Measurements from ENCODE around the gene TBCK.
"Not testable (repeated sequence)": the region's sequence is repeated elsewhere in the genome, so short reads cannot be mapped to it uniquely, and the experiment has no call there.

The TBCK gene

DNA sequence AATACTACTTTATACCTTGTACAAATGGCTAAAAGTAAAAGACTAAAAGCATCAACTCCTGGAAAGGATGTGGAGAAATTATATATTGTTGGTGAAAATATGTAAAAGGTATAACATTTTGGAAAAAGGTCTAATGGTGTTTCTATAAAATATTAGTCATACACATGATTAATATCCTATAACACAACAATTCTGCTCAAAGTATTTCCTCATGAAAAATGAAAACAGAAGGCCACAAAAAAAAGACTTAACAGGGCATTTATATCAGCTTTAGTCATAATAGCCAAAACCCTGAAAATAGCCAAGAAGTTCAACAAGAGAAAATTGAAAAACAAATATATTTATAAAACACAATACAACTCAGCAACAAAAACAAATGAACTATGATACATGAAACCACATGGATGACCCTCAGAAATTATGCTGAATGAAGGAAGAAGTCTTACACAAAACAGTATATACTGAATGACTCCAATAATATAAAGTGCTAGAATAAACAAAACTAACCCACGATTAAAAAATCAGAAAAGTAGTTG, 38.8 kb downstream of the TBCK start:
- no peak for DNase-seq

DNA sequence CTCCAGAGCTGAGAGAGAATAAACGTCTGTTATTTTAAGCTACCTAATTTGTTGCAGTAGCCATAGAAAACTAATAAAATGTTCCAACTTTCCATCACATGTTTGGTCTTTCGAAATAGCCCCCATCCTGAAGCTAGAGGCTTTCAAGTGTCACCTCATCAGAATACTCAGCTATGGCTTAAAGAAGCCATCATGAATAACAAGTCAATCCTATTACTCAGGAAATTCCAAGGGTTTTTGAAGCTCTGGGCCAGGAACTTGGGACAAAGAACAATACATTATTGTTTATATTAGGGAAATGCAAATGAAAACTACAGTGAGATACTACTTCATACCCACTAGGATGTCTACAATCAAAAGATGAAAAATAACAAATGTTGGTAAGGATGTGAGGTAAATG, 42.2 kb downstream of the TBCK start:
- DNase-seq, result no peak

DNA sequence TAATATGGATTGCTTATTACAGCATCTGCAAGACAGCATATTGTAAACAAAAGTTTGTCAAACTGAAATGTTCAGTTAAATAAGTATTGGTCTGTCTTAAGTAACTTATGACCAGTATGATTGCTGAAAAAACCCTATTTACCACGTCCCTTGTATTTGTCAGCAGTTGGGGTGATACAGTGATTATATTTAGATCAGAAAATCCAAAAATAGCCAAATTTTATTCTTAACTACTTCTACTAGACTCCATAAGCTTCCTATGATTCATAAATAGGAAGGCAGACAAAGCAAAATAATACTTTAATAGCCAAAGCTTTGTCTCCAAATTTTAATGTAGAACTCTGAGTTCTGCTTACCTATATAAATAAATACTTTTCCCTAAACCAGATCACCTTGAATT, 45.3 kb downstream of the TBCK start:
- no peak for DNase-seq

DNA sequence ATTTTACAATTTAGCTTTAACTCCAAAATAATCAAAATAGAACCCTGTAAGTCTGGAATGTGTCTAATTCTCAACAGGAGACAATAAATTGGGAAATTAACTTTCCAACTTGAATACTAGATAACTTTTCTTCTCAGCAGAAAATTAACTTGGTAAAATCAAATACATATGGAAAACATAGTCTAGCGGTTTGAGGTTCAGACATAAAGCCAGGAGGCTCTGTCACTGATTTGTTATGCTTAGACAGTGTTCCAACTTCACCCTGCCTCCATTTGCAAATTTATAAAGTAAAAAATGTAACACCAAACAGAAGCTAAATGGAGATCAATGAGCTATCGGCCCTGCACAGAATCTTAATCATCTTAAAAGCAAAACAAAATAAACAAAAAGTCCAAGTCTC, 46.3 kb downstream of the TBCK start:
- DNase-seq, result no peak

DNA sequence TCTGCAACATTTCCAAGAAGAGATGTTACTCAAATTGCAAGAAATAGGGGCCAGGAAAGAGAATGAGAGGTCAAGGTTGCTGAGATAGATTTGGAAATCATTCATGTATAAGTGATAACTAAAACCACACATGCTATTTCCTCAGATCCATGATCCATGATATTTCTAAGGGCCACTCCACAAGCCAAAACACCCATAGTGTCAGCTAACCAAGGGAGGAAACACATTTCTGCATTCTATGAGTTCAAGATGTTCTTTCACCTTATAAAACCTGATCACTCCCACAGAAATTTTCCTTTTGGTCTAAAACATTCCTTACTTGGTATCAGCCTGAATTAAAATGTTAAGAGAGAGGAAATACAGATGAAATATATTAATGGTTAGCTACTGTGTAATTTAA, 47.2 kb downstream of the TBCK start:
- DNase-seq, result no peak

DNA sequence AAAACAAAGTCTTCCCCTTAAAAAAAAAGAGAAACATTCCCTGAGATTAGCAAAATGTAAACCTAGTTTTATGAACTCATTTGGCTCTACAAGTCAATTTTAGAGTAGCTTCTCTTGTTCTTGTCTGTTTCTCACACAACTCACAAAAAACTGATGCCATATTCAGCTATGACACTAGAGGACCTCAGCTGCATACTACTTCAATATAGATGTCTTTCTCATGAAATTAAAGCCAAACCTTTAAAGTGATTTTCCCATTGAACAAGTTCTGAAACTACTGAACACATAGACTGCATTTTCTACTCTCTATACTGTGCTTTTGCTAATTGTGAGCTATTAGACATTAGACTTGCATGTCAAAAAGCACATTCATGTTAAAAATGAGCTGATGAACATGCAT, 49.8 kb downstream of the TBCK start:
- DNase-seq, result peak; percentile 1

DNA sequence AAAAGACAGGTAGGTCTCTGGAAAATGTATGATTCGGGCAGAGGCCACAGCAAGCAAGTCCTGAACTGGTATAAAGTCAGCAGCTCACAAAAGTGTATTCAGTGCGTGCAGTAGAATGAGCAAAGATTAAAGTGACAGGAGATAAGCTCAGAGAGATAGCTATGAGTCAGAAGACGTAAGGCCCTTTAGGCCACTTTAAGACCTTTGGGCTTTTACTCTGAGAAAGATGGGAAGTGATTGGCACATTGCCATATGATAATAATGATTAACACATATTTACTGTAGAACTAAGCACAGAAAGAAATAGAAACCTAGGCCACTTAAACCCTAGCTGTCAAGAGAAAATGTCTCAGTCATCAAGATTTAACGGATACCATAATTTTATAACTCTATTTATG, 51.7 kb downstream of the TBCK start:
- no peak for DNase-seq

DNA sequence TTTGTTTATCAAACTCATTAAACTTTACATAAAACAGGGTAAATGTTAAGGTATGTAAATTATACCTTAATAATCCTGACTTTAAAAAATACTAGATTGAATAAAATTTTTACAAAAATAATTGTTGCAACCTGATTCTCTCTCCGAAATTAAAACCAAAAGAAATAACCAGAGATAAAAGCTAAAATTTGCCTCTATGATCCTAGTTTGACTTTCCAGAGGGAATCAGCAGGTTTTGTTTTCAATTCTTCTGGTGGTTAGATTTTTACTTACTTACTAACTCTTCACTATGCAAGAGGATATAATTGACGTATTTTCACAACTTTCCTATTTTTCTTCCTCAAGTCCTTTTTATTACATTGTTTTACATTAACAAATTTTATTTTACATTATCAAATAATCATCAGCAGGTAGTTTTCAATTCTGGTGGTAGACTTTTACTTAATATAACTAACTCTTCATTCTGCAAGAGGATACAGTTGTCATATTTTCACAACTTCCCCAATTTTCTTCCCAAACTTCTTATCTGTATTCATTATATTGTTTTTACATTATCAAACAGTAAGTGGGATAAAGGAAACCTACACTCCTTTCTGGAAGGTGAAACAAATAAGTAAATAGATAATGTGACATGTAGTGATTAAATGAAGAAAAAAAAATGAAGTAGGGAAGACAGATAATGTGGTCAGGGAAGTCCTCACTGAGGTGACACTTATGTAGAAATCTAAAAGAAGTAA, 52.2 kb downstream of the TBCK start:
- no peak for DNase-seq

DNA sequence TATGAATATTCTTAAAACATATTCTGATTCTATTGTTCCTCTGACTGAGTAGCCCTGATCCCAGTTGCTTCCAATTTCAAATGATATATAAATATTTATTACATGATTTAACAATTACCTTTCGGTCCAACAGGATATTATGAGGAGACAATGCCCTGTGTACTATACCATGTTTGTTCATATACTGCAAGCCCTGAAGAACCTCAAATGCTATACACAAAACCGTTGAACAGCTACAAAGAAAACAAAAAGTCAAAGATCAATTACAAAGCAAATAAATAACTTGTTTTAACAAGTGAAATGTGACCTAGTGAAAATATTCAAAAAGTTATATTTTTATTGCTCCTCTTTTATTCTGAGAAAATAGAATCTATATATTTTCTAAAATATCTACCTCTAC, 54.0 kb downstream of the TBCK start:
- DNase-seq, result no peak

DNA sequence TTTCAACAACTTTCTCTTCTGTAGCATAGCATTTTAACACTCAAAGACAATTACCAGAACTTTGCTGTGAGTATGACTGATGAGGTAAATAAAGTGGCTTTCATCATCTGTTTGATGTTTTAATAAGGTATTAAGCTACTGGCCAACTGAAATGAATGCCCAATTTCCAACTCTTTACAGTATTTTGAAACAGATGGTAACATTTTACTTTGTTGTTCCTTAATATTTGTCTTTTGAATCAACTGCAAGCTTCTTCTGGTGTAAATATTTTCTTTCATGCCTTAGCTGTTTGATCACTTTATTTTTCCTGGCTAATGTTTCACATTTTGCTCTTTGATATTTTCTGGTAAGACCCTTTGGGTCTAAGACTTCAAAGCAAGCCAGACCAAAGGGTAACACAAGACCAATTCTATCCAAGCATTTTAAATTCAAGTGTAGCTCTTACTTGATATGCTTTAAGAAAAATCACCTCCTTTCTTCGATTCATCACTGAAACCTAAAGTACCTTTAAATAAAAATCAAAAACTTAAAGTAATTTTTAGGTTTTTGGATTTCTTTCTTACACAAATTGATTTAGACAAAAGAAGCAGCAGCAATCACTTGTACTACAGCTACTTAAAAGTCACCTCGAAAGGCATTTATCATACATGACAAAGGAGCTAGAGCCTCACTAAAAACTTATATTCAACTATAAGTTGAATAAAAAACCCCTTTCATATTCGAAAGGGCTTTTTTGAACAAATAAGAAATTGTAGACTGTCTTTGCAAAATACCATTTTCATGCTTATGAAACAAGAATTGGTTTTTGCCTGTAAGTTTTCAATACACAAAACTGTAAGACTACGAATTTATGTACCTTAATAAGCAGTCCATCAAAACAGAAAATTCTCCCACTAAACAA, 57.6 kb downstream of the TBCK start:
- DNase-seq, result no peak

DNA sequence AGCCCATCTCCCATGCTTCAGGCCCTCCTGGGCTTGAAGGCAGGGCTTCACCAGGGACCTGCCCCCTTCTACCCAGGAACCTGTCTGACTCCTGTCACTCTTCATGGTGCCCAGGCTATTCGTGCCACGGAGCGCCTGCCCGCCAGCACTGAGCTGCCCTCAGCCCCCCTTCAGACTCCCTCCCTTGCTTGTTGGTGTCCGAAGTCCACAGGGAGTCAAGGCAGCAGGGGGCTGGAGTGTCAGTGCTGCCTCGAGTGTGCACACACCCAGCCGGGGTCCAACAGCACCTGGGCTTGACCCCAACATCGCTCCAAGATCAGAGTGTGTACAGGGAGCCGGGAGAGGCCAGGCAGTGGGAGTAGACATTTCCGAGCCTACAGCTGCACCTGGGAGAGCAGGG, 59.8 kb downstream of the TBCK start:
- no peak for DNase-seq

DNA sequence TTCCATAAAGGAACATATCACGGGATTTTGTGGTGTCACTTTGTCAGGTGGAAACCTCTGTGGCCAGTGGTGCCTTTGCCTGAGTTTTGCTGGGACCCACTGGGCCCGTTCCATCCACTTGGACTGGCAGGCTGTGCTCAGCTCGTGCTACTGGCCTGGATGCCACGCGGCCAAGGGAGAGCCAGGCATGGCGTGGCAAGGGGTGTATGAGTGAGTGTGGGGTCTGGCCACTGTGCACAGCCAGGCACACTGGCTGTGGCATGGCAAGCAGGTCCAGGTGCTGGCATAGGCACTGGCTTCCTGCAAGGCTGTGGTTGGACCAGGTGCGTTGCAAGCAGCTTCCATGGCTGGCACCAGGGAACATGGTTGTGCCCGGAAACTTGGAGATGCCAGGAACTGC, 60.8 kb downstream of the TBCK start:
- no peak for DNase-seq

DNA sequence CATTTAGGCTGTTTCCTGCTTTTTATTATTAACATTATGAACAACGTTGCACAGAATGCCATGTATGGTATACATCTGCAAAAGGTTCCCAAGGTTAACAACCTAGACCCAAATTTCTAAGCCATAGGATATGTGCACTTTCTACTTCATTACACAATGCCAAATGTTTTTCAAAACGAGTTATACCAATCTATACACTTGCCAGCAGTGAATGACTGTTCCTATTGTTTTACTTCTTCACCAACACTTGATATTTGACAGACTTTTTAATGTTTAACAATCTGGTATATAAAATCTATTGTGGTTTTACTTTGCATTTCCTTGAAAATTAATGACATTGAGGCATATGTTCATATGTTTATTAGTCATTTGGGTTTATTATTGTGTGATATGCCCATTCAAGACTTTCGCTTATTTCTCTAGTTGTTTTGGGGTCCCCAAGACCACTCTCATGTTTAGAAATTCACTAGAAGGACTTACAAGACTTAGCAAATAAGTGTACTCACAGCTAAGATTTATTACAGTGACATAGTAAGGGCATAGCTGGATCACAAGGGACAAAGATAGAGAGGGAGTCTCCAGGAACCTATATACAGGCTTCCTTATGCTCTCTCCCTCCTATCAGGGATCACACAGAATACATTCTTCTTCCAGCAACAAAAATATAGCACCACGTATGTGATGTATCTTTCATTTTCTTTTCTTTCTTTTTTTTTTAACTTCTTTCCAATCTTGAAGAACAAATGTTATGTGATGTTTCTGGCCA, 62.5 kb downstream of the TBCK start:
- no peak for DNase-seq

DNA sequence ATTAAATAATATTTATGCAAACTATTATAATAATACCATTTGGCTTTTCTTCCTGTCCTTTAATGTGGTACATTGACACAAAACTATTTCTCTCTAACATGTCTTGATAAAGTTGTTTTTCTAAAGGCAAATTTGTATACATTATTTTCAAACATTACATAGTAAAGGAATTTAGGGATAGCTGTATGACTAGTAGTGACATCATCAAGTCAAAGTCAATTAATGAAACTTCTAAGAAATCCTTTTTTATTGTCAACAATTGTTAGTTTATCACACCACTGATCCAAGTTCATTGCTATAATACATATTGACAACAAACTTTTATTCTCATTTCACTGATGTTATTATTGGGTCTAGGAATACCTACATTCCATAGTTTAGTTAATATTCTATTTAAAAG, 68.4 kb downstream of the TBCK start:
- DNase-seq, result no peak

DNA sequence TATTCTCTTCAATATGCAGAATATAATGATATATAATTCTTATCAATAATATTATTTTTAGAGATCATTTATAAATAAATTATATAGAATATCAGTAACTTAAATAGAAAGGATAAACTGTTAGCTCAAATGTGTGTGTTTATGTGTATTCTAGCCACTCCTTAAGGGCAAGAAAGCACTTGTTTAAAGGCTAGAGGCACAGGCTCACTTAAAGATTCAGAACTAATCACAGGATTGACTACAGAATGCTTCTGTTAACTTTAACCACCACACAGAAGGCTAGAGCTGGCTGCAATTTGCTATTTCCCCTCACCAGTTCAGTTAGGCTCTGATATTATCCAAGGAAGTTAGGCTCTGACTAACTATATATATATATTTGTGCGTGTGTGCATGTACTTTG, 69.6 kb downstream of the TBCK start:
- no peak for DNase-seq

DNA sequence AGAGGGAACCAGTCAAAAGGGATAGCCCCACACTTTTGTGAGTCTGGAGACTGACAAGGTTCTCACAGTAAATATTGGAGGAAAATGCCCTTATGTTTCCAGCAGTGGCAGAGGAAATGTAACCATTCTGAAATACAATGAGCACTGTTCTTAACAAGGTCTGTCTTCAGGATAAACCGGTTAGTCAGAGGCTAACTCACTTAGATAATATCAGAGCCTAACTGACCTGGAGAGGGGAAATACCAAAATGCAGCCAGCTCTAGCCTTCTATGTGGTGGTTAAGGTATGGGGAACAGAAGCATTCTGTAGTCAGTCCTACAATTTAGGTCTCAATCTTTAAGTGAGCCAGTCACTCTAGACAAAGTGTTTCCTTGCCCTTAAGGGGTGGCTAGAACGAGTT, 70.8 kb downstream of the TBCK start:
- no peak for DNase-seq

DNA sequence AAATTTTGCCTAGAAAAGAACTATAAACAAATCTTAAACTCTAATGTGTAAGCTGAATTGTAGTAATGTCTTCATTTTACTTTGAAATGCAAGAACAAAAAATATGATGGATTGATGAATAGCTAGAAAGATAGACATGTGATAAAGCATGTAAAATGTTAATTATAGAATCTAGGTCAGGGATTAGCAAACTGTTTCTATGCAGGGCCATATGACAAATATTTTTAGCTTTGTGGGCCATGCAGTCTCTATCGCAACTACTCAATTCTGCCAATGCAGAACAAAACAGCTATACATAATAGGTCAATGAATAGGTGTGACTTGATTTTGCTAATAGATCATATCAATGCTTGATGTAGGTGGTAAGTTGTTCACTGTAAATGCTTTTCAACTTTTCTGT, 75.3 kb downstream of the TBCK start:
- DNase-seq, result no peak

DNA sequence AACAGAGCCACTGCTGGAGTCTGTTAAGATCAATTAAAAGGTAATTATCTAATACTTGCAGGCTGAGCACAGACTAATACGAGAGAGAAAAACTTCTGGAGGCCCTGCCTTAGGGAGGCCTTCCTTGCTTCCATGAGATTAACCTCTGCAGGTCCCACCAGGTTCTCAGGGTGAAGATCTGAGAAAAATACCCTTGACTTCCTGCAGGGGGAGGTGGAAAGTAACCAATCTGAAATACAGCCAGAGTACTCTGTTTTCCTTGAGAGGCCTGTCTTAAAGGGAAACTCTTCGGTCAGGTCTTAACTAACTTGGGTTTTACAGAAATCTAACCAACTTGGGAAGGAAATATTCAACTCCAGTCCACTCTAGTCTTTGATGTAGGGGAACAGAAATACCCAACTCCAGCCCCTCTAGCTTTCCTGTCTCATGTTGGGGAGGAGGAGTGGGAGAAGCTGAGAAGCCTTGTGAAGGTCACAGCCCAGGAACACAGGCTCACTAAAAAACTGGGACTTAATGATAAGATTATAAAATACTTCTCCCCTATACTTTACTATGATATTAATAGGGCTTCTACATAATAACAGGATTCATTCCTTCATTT, 77.1 kb downstream of the TBCK start:
- DNase-seq, result peak; percentile 33

DNA sequence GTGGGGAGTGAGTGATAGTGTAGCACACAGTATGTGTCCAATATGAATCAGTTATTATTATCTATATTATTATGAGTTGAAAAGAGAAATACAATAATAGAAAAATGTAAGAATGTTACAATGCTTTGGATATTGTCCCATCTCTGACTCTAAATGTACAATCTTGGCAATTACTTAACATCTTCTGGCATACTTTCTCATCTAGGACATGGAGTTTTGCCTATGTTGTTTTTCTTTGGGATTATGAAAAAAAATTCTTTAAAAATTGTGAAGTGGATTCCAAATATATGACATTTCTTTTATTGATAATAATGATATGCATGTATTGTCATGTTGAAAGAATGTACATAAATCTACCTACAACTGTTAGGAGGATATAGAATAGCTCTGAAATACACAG, 84.1 kb downstream of the TBCK start:
- DNase-seq, result no peak

DNA sequence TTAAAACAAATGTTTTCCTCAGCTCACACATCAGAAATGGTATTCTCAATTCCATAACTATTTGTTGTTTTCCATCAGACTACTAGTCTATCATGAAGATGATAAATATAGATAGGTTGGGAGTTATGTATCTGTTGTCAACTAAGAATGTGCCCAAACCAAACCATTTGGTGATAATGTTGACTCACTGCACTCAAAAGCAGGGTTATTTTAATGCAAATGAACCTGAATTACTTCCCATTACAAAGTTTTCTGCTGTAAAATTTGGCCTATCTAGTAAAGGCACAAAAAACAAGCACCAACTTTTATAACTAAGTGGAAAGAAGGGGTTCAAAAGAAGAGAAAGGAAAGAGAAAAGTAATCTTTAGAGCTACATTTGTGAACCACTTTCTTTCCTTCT, 93.5 kb downstream of the TBCK start:
- no peak for DNase-seq

DNA sequence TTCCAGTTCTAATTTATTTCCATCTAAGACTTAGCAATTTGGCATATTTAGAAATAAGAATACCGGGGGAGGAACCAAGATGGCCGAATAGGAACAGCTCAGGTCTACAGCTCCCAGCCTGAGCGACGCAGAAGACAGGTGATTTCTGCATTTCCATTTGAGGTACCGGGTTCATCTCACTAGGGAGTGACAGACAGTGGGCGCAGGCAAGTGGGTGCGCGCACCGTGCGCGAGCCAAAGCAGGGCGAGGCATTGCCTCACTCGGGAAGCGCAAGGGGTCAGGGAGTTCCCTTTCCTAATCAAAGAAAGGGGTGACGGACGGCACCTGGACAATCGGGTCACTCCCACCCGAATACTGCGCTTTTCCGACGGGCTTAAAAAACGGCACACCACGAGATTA, 102.7 kb downstream of the TBCK start:
- not testable (repeated sequence) for DNase-seq

DNA sequence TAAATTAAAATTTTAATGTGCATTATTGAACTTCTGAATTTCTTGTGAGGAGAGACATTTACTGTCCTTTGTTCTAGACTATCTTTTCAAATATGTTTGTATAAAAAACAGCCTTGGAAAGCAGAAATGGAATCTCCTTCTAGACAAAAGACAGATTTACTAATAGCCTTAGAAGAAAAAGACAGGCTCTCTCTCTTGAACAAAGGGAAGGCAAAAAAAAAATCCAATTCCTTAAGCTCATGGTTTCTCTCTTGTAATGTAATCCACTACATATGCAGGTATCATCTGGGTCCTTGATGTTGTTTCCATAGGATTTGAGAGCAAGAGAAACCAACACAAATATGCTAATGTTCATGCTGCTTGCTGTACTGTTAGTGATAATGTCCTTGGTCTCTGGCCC, 106.0 kb downstream of the TBCK start:
- DNase-seq, result no peak

All from NCI-H146 (cell line).